A549 (cell line): ENCODE results near the gene POLD2.

Experiments used
- CTCF ChIP-seq: fragments of >200 bp; sonication (Bioruptor Twin); formaldehyde crosslinking; IDR thresholded peaks from 3 replicates; pipeline ENCODE4 v1.5.1; 2016
- RCOR1 ChIP-seq: fragments of 150-350 bp; IDR thresholded peaks from 2 replicates; pipeline ENCODE4 v1.6.1; 2014; ENCODE audit warnings: antibody characterized with exemption, low read length, low read depth

GRCh38 chr7:44134943-44135628 is 11.7 kb upstream of the POLD2 start:
- TF ChIP-seq CTCF (no peak), RCOR1 (no peak)
